ENCODE results near the gene DNAJC22. TPM values are rescaled to one million over a fixed set of nuclear protein-coding genes. Genes with fewer than 3 reads are reported as not detected.
A peak's percentile ranks its signal among the peaks of the same experiment; 100 is the strongest.

The DNAJC22 gene
- total RNA-seq, 1 experiment from 2014 or later: 0.24 TPM

- no peak for TF ChIP-seq MLX (CRISPR knock-in tag; IDR thresholded peaks at IDR 0.05)
- TF ChIP-seq ZBTB43 (CRISPR knock-in tag; IDR thresholded peaks at IDR 0.05): no peak
- no peak for TF ChIP-seq MAX (CRISPR knock-in tag; IDR thresholded peaks at IDR 0.05)
- no peak for TF ChIP-seq OVOL2 (CRISPR knock-in tag; IDR thresholded peaks at IDR 0.05; ENCODE audit: borderline replicate concordance)
- TF ChIP-seq NFATC4 (CRISPR knock-in tag; IDR thresholded peaks at IDR 0.05): no peak
- no peak for TF ChIP-seq ZSCAN18 (CRISPR knock-in tag; IDR thresholded peaks at IDR 0.05)
- TF ChIP-seq PRDM15 (CRISPR knock-in tag; IDR thresholded peaks at IDR 0.05): no peak
- TF ChIP-seq TEAD1 (CRISPR knock-in tag; IDR thresholded peaks at IDR 0.05): no peak
- TF ChIP-seq FOXP1 (CRISPR knock-in tag; IDR thresholded peaks at IDR 0.05; ENCODE audit: borderline replicate concordance): no peak
- TF ChIP-seq ESRRA (CRISPR knock-in tag; IDR thresholded peaks at IDR 0.05; ENCODE audit: borderline replicate concordance): no peak
- TF ChIP-seq ZNF263 (CRISPR knock-in tag; IDR thresholded peaks at IDR 0.05; ENCODE audit: low read depth): no peak
- no peak for TF ChIP-seq ZNF396 (CRISPR knock-in tag; IDR thresholded peaks at IDR 0.05; ENCODE audit: borderline replicate concordance)
These were observed 7.7 kb upstream of the DNAJC22 start (continued) for GRCh38 chr12:49338830-49339463.

GRCh38 chr12:49339464-49339861 is 7.2 kb upstream of the DNAJC22 start:
- peak; percentile 49 for DNase-seq (ENCODE audit: low spot score)
- ATAC-seq: no peak
- H3K4me3 Mint-ChIP-seq: no peak overlapping the region
- H3K27me3 Mint-ChIP-seq (ENCODE audit: low read depth): peaks cover 98% of the 10 kb centered on the region
- POLR2A ChIA-PET: no interaction called here
- TF ChIP-seq CBFB (CRISPR knock-in tag; IDR thresholded peaks at IDR 0.05; ENCODE audit: low read depth) (no peak), TP53 (CRISPR knock-in tag; IDR thresholded peaks at IDR 0.05) (no peak), SMAD4 (CRISPR knock-in tag; IDR thresholded peaks at IDR 0.05) (0 out of 2 replicates have a peak, but pooled peaks have one; percentile 20), IRF1 (CRISPR knock-in tag; IDR thresholded peaks at IDR 0.05) (no peak)
- H3K9me3 Mint-ChIP-seq: no peaks in the 10 kb centered on the region
- no peaks in the 10 kb centered on the region; the same call in 1 of the 2 replicates for H3K36me3 Mint-ChIP-seq
- CTCF ChIA-PET: interaction anchor here (0.7 to 6.1 kb wide), 10 partner anchors 9 to 241 kb away, joined by 3 to 112 read pairs (median 4); partner anchors contain the start of genes DNAJC22 and PRPH
- H3K4me1 Mint-ChIP-seq: peaks cover 49% of the 10 kb centered on the region
- no peak overlapping the region for H3K27ac Mint-ChIP-seq

Measured in WTC11 (cell line).